M059J (cell line): ENCODE results near the gene CARNS1. TPM values are rescaled to one million over a fixed set of nuclear protein-coding genes. Genes with fewer than 3 reads are reported as not detected.

Experiments
- DNase-seq: peaks from one replicate; pipeline ENCODE4 v3.0.0-alpha.2; 2012; ENCODE audit warnings: low read depth
- total RNA-seq: library from RNA; depleted of rRNA; stranded (reverse); fragments of >200 nt; shearing (Covaris generic); gene quantifications from 2 replicates; pipeline ENCODE4 v1.2.3, GENCODE V29; 2014; rRNA removed

Gene CARNS1
- total RNA-seq = 0.22 TPM in 1 of 2 replicates, not detected in the other

- no peak for DNase-seq
Measured at GRCh38 chr11:67415501-67416304, at the start of gene CARNS1. Gene CARNS1 (plus strand): TSS chr11:67415678. CDS start chr11:67416200, 522 bp downstream.

GRCh38 chr11:67365736-67366444, 49.6 kb upstream of the CARNS1 start:
- DNase-seq = no peak

DNA sequence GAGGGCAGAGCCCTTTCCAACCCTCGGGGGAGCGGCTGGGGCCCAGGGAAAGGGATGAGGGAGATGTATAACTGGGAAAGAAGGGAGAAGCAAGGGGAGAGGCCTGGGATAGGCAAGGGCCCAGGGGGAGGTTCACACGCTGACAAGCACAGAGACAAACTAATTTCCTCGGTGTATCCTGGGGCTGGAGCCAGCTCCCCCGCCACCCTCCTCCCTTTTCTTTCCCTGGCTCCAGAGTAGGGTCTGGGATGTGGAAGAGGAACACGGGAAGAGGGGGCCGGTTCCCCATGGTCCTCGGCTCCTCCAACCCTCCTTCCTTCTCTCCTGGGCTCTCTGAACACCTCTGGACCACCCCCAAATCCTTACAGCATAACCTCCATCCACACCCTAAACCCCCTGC, 48.9 kb upstream of the CARNS1 start:
- DNase-seq = no peak

DNA sequence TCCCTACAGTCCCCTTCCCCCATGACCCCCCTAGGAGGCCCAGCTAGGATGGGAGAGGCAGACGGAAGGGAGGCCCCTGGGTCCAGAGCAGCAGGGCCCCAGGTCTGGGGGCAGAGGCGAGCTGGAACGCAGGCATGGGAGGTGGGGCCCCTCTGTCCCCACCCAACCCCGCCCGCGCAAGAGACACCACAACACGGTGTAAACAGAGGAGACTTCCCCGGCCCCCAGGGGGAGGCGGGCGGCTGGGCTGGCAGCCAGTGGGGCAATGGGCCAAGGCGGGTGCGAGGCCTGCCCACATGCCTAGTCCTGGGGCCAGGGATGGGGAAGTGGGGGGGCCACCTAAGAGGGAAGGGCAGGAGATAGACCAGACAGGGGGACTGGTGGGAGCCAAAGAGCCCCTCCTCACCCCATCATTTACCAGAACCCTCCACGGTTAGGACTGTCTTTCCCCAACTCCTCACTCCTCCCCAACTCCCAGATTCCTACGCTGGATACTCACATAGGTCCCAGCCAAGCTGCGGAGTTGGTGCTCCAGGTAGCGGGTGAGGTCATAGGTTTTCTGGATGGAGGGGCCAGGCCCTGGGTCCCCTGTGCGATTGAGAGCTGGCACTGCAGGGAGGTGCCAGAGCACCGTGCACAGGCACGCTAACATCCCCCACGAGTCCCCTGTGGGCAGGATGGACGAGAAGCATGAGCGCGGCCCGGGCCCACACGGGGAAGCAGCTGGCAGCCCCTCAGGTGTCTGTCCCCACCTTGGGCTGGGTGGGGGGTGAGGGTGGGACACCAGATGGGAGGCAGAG, 48.3 kb upstream of the CARNS1 start:
- DNase-seq = no peak

GRCh38 chr11:67367761-67368227, 47.7 kb upstream of the CARNS1 start:
- DNase-seq = no peak

- no peak for DNase-seq
Measured at GRCh38 chr11:67368621-67369020, 46.9 kb upstream of the CARNS1 start.

DNA sequence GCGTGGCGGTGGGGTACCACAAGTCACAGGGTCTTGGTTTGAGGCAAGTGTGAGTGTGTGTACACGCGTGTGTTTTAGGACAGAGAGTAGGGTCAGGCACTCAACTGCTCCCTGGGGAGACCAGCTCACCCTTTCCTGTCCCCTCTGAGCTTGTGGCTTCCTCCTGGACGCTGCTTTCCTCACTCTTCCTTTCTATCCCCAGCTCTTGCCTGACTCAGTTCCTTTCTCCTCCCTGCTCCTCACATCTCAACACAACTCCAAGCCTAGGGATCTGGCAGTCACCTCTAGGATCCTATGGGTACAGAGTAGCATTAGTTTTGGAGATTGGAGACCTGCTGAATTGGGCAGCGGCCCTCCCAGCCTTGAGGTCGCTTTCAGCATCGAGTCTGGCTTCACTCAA, 46.2 kb upstream of the CARNS1 start:
- DNase-seq = no peak

DNA sequence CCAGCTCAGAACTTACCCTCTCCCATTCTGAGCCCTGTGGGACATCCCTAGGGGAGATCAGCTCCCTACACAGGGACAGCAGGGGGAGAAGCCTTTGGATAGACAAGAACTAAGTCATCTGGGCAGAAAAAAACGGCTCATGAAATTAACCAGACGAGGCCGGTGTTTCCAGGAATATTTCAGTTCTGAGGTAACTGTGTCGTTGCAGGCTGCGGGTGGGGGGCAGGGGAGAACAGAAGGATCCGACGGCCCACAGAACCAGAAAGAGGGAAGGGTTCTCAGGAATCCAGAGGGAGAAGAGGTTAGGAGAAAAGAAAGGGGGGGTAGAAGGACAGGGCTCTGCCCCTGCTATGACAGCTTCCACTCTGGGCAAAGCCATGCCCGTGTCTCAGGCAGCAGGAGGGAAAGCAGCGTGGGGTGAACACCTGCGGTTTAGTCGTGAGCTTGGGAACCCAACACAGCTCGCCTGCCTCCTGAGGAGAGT, 45.6 kb upstream of the CARNS1 start:
- DNase-seq = no peak

DNA sequence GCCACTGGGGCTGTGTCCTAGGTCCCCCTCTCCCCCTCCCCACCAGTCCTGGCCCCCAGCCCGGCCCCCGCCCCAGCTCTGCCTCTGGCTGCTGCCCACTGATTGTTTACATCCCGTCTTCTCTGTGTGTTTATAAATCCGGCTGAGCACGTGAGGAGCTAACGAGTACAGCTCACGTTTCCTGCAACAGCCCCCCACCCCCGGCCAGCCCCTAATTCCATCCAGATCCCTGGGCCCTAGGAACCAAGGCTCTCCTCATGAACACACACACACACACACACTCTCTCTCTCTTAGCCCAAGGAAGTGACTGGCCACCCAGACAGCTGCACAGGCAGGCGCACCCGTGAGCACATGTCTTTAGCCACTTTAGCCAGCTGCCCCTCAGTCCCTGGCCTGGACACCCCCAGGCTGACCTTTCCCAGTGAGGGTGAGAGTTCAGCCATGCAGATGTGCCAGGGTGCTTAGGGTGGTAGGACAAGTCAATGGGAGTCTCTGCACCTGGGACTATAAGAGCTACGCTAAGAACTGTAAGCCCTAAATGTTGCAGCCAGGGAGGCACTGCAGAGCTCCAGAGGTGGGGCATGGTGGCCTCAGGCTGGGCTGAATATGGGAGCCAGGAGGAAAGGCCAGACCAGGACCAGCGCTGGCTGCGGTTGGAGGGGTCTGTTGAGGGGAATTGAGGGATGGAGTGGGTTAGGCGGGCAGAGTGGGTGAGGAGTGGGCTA, 45.0 kb upstream of the CARNS1 start:
- no peak for DNase-seq

GRCh38 chr11:67371189-67371910, 44.1 kb upstream of the CARNS1 start:
- peak; percentile 44 for DNase-seq

DNA sequence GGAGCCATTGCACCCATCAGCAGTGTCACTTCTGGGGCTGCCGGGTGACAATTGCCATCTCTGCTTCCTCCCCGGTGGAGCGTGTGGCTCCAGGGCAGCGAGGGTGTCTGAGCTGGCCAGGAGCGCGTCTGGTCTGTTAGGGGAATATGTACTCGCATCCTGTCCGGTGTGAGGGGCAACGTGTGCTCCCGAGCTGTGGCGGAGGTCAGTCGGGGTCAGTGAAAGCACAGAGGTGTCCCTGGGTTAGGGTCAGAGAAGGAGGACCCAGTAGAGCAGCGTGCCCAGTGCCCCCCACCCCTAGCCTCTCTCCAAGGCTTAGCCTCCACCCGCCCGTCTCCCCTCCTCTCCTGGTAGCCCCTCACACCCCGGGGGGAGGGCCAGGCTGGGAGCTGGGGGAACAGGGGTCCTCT, 43.6 kb upstream of the CARNS1 start:
- DNase-seq = no peak

- DNase-seq = no peak
Measured at GRCh38 chr11:67372321-67372992, 43.0 kb upstream of the CARNS1 start.

- peak; percentile 64 for DNase-seq
Measured at GRCh38 chr11:67372993-67373647, 42.4 kb upstream of the CARNS1 start, which contains the start of gene CLCF1. Gene CLCF1 (minus strand): TSS chr11:67373598. CDS start chr11:67373539, 59 bp downstream.

- peak; percentile 99 for DNase-seq
Measured at GRCh38 chr11:67373648-67374570, 41.6 kb upstream of the CARNS1 start.

DNA sequence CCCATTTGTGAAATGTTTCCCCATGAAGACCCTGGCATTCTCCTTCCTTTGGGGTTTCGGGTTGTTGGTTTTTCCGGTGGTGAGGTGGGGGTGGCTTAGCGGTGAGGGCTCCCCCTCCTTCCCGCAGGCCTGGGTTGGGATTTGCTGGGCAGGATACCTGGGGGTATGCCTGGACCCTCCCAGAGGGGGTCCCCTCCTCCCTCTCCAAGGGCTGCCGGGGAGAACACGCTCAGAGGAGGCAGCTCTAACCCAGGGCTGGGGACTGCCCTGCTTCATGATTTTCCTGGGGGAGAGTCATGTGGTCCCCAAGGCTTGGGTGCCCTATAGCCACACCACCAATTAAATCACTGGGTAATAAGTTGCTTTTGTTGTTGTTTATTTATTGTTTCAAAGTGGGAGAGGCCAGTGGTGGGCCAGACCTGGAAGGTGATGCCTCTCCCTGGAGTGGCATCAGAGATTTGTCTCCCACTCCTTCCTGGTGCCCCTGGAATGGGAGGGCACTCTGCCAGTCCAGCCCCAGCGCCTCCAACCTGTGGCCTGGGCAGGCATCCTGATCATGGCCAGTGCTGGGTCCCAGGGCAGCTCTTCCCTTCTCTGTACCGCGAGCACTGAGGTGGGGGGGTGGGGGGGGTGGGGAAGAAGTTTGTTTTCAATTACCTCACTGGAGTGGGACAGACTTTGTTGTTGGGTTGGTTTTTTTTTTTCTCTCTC, 40.8 kb upstream of the CARNS1 start:
- peak; percentile 80 for DNase-seq

DNA sequence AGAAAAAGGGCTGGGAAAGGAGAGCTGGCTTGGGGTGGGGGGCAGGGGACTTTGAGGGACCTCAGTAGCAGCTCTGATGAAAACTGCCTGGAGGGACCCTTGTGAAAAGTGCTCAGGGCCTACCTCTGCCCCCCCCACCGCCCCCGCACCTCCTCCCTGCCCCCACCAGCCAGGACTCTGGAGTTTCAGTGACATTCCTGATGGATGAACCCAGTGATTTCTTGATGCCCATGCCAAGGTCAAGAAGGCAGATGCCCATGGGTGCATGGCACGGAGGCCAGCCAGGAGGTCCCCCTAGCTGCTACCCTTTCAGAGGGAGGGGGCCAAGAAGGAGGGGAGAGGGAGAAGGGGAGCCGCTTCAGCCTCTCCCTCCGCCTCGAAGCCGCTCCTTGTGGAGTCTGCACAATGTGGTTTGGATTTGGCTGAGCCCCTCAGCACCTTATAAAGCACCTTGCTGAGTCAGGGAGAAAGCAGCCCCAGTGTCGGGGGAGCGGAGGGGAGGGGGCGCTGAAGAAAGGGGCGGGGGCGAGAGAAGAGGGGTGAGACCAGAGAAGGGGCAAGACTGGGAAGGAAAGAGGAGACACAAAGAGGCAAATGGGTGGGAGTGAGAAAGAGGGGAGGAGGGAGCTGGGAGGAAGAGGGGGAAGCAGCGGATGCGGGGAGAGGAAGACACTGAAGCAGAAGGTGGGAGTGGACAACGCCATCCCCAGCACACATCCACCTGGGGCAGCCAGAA, 40.0 kb upstream of the CARNS1 start:
- peak; percentile 48 for DNase-seq
